ENCODE data around the gene CCDC57.

CCDC57 gene

DNA sequence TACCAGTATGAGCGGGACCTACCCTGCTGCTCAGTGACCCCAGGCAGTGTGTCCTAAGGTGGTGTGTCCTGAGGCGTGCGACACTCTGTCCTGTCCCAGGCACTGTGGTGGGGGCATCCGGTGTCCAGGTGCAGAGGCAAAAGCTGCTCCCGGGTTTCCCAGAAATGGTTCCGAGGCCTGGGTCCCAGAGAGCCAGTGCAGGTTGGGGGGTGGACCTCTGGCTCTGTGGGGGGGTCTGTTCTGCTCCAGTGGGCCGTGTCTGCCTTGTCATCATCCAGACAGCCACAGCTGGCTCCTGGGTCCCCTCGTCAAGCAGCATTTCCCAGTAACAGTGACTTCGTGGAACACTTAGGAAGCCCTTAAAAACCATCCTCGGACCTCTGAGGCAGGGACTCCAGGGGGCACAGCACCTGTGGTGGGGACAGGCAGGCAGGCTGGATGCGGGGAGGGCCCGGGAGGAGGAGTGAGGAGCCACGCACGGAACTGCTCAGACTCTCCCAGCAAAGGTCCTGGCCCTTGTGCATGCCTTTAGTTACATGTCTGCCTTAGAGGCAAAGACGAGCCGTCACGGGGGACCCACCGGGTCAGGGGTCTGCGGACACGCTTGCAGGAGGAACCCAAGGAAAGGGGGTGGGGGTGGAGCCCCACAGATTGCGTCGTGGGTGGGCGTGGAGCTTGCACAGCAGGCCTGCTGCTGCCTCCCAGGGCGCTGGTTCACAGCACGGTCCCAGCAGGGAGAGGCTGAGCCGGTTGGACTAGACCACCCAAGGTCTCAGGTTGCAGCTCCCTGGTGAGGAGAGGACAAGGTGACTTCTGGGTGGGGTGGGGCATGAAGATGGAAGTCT lies 21.8 kb upstream of the CCDC57 start:
- Histone ChIP-seq H3K4me1 (ENCODE audit: insufficient read depth, low read length) (peaks cover 9% of the 10 kb centered on the region; the same call in 1 of the 2 replicates), H3K36me3 (ENCODE audit: insufficient read depth, low read length) (no peaks in the 10 kb centered on the region), H3K9ac (ENCODE audit: low read depth, low read length) (no peak overlapping the region), H3K9me3 (ENCODE audit: control insufficient read depth, insufficient read depth, low read length) (no peaks in the 10 kb centered on the region)

DNA sequence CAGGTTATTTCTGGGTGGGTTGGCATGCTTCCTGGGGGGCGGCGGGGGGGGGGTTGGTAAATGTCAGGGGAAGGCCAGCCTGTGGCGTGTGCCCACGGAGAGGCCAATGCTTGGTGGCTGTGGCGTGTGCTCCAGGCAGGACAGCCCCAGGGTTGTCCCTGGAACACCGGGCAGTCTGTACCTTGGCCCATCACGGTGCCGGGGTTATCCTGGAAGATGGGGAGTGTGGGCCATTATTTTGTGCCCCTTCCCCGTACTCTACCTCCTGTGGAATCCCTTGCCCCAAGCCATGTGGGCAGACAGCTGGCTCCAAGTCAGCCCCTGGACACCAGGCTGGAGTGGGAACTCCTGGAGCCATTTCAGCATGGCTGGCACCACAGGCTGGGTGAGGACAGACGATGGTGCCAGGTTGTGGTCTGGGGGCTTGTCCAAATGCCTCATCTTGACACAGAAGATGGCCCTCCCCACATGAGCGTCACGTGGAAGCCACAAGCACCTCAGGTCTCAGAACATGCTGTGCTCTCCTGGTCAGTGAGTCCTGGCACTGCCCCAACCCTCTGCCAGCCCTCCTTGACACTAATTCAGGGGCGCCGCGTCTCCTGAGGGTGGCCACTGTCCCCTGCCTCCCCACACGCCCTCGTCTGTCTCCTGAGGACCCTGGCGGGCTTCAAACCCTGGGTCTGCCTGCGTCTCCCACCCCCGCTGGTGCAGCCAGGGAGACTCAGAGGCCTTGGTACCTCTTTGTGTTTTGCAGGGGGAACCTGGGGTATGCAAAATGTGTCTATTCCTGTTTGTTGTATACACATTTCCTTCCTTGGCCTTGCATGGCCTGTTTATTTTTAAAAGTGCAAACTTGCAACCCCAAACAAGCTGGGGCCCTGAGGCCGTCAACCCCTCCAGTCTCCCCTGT lies 20.5 kb upstream of the CCDC57 start:
- Histone ChIP-seq H3K36me3 (ENCODE audit: insufficient read depth, low read length) (no peaks in the 10 kb centered on the region), H3K9me3 (ENCODE audit: control insufficient read depth, insufficient read depth, low read length) (no peaks in the 10 kb centered on the region), H3K9ac (ENCODE audit: low read depth, low read length) (no peak overlapping the region), H3K4me1 (ENCODE audit: insufficient read depth, low read length) (peaks cover 5% of the 10 kb centered on the region; the same call in 1 of the 2 replicates)

- Histone ChIP-seq H3K4me1 (ENCODE audit: insufficient read depth, low read length) (peaks cover 5% of the 10 kb centered on the region; the same call in 1 of the 2 replicates), H3K9me3 (ENCODE audit: control insufficient read depth, insufficient read depth, low read length) (no peaks in the 10 kb centered on the region), H3K9ac (ENCODE audit: low read depth, low read length) (peak overlapping the region; percentile 84), H3K36me3 (ENCODE audit: insufficient read depth, low read length) (no peaks in the 10 kb centered on the region)
Observed at GRCh38 chr17:82232322-82232820, 19.7 kb upstream of the CCDC57 start.

DNA sequence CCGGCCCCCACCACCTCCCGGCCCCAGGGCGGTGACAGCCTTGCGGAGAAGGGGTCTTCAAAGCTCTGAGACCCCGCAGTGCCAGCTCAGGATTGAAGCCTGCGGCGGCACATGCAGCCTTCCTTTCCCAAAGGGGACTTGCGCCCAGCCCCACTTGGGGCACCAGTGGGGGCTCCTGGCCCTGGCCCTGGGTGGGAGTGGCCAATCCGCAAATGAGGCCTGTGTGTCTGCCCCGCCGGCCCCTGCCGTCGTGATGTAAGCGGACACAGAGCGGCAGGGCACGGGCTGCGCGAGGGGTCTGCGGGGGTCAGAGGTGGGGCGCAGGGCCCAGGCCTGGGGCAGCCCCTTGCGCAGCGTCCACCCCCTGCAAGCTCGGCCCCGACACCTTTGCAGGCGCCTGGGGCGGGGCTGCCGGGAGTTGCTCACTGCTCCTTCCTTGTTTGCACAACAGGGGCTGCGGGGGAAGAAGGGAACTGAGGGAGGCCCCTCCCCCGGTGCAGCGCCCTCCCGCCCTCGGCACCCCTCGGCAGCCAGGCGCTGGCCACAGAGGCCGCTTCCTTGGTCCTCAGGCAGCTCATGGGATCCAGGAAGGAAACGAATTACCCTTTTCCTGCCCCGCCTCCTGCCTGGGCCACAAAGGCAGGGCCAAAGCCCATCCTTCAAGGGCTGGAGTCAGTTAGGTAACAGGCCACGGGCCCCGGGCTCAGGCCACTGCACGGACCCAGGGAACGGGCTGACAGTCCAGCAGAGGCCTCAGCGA lies 19.1 kb upstream of the CCDC57 start:
- peaks cover 5% of the 10 kb centered on the region; the same call in 1 of the 2 replicates for H3K4me1 ChIP-seq (ENCODE audit: insufficient read depth, low read length)
- peak overlapping the region; percentile 84 for H3K9ac ChIP-seq (ENCODE audit: low read depth, low read length)
- H3K9me3 ChIP-seq (ENCODE audit: control insufficient read depth, insufficient read depth, low read length): no peaks in the 10 kb centered on the region
- no peaks in the 10 kb centered on the region for H3K36me3 ChIP-seq (ENCODE audit: insufficient read depth, low read length)

GRCh38 chr17:82231312-82231561 lies 18.6 kb upstream of the CCDC57 start:
- H3K9ac ChIP-seq (ENCODE audit: low read depth, low read length): peak overlapping the region; percentile 84
- H3K4me1 ChIP-seq (ENCODE audit: insufficient read depth, low read length): peaks cover 5% of the 10 kb centered on the region; the same call in 1 of the 2 replicates
- no peaks in the 10 kb centered on the region for H3K9me3 ChIP-seq (ENCODE audit: control insufficient read depth, insufficient read depth, low read length)
- no peaks in the 10 kb centered on the region for H3K36me3 ChIP-seq (ENCODE audit: insufficient read depth, low read length)

- Histone ChIP-seq H3K36me3 (ENCODE audit: insufficient read depth, low read length) (no peaks in the 10 kb centered on the region), H3K9me3 (ENCODE audit: control insufficient read depth, insufficient read depth, low read length) (no peaks in the 10 kb centered on the region), H3K9ac (ENCODE audit: low read depth, low read length) (peak overlapping the region; percentile 84), H3K4me1 (ENCODE audit: insufficient read depth, low read length) (no peaks in the 10 kb centered on the region; the same call in 1 of the 2 replicates)
Observed at GRCh38 chr17:82230609-82231311, 18.1 kb upstream of the CCDC57 start.

GRCh38 chr17:82229698-82230608 lies 17.3 kb upstream of the CCDC57 start:
- Histone ChIP-seq H3K9ac (ENCODE audit: low read depth, low read length) (peak overlapping the region; percentile 59; the same call in 1 of the 2 replicates), H3K4me1 (ENCODE audit: insufficient read depth, low read length) (no peaks in the 10 kb centered on the region; the same call in 1 of the 2 replicates)

GRCh38 chr17:82228842-82229697 lies 16.4 kb upstream of the CCDC57 start, which contains the start of gene SLC16A3:
Gene SLC16A3 (plus strand): TSS chr17:82229042. CDS start chr17:82236009, 6,967 bp downstream.
- no peaks in the 10 kb centered on the region for H3K9me3 ChIP-seq (ENCODE audit: control insufficient read depth, insufficient read depth, low read length)
- H3K9ac ChIP-seq (ENCODE audit: low read depth, low read length): peak within 1 kb of the TSS; percentile 59; the same call in 1 of the 2 replicates
- H3K4me1 ChIP-seq (ENCODE audit: insufficient read depth, low read length): no peaks in the 10 kb centered on the region; the same call in 1 of the 2 replicates
- no peaks in the 10 kb centered on the region for H3K36me3 ChIP-seq (ENCODE audit: insufficient read depth, low read length)

More at GRCh38 chr17:82229698-82230608, 17.3 kb upstream of the CCDC57 start:
- Histone ChIP-seq H3K9me3 (ENCODE audit: control insufficient read depth, insufficient read depth, low read length) (no peaks in the 10 kb centered on the region), H3K36me3 (ENCODE audit: insufficient read depth, low read length) (no peaks in the 10 kb centered on the region)

- peak overlapping the region; percentile 59; the same call in 1 of the 2 replicates for H3K9ac ChIP-seq (ENCODE audit: low read depth, low read length)
- no peaks in the 10 kb centered on the region for H3K9me3 ChIP-seq (ENCODE audit: control insufficient read depth, insufficient read depth, low read length)
- H3K36me3 ChIP-seq (ENCODE audit: insufficient read depth, low read length): no peaks in the 10 kb centered on the region
- H3K4me1 ChIP-seq (ENCODE audit: insufficient read depth, low read length): no peaks in the 10 kb centered on the region; the same call in 1 of the 2 replicates
Observed at GRCh38 chr17:82228278-82228841, 15.7 kb upstream of the CCDC57 start.

DNA sequence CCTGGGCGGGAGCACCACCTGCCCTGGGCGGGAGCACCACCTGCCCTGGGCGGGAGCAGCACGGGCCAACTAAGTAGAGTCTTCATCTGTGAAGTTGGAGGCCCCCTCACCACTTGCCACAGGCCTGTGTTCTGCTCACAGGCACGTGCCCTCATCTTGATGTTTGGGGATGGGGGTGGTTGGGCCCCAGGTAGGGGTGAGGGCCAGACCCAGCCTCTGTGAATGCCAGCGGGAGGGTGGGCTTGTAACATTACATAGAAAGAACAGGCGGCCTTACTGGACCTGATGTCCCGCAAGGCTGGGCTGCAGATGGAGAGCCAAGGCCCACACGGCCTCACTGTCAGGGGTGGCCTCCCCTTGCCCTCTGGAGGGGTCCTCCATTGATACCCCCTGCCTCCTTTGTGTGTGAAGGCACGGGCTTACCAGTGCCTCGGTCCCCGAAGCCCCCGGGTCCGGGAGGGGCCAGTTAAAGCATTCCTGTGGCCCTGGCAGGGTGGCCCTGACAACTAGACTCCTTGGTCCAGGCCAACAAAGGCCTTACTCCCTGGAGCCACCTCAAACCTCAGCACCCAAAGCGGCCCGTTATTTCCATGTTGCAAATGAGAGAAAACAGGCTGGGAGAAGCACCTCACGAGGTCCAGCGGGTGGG lies 15.1 kb upstream of the CCDC57 start:
- Histone ChIP-seq H3K4me1 (ENCODE audit: insufficient read depth, low read length) (no peaks in the 10 kb centered on the region; the same call in 1 of the 2 replicates), H3K36me3 (ENCODE audit: insufficient read depth, low read length) (no peaks in the 10 kb centered on the region), H3K9me3 (ENCODE audit: control insufficient read depth, insufficient read depth, low read length) (no peaks in the 10 kb centered on the region), H3K9ac (ENCODE audit: low read depth, low read length) (peak overlapping the region; percentile 59; the same call in 1 of the 2 replicates)
